Kidney epithelial cell (primary cell): Measurements from ENCODE around the gene THSD4. TPM values are rescaled to one million over a fixed set of nuclear protein-coding genes. Genes with fewer than 3 reads are reported as not detected.

Experiments used
- DNase-seq: peaks from one replicate; pipeline ENCODE4 v3.0.0-alpha.2; 2010; ENCODE audit warnings: low read depth
- H3K27me3 ChIP-seq: 2 replicates; pipeline ENCODE4 v1.6.0; 2011; ENCODE audit warnings: low read length; ENCODE audit not compliant: control insufficient read depth, insufficient read depth
- H3K36me3 ChIP-seq: 2 replicates; pipeline ENCODE4 v1.5.1; 2011; ENCODE audit warnings: low read length; ENCODE audit not compliant: control insufficient read depth, insufficient read depth
- H3K4me3 ChIP-seq: 2 replicates; pipeline ENCODE4 v1.5.1; 2011; ENCODE audit warnings: low read depth, mild to moderate bottlenecking, control low read depth, low read length
- total RNA-seq: library from RNA; depleted of rRNA; stranded (reverse); fragments of >200 nt; gene quantifications from 2 replicates; pipeline ENCODE4 v1.2.3, GENCODE V29; 2015
- TF ChIP-seq, protein P1 (sequence below): IDR thresholded peaks from 2 replicates; pipeline ENCODE4 v1.5.1; 2011; ENCODE audit warnings: mild to moderate bottlenecking, moderate library complexity, low read length, control low read depth, inconsistent platforms; ENCODE audit not compliant: insufficient read depth, poor library complexity, severe bottlenecking

Gene THSD4
- total RNA-seq, 1 donor from 2014 or later, result 17.7 TPM

DNA sequence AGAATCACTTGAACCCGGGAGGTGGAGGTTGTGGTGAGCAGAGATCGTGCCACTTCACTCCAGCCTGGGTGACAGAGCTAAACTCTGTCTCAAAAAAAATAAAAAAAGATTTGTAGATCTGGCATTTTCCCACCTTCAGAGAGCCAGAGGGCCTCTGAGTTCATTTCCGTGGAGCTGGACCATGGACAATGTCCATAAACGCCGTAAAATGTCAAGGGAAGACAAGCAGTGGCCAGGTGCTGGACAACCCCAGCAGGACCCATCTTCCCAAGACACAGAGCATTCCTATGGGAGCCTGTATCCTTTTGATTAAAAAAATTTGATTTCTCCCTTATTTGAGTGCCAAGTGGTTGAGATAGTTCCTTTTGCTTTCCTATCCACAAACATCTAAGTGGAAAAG, 627.7 kb downstream of the THSD4 start:
- DNase-seq, result no peak

DNA sequence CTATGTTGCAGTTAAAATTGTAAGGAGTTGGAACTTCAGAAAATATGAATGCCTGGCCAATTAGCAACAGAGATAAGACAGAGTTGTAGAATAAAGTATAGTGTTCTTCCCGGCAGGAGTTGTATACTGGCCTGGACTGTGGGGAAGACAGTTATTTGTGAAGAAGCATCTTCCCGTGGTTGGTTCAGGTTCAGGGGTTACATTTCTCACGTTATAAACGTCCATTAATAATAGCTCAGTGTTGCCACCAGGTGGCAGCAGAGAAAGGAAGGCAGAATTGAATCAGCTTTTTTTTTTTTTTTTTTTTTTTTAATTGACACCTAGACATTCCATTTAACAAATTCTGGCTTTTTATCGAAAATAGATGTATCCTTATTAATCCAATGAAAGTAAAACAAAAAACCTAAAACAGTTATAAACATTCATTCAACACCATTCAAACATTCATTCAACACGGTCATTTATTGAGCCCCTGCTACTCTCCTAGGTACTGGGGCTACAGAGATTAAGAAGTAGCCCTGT, 628.7 kb downstream of the THSD4 start:
- no peaks in the 10 kb centered on the region for H3K36me3 ChIP-seq
- DNase-seq, result no peak

More for the DNA sequence above, 627.7 kb downstream of the THSD4 start:
- TF ChIP-seq, protein P1, sequence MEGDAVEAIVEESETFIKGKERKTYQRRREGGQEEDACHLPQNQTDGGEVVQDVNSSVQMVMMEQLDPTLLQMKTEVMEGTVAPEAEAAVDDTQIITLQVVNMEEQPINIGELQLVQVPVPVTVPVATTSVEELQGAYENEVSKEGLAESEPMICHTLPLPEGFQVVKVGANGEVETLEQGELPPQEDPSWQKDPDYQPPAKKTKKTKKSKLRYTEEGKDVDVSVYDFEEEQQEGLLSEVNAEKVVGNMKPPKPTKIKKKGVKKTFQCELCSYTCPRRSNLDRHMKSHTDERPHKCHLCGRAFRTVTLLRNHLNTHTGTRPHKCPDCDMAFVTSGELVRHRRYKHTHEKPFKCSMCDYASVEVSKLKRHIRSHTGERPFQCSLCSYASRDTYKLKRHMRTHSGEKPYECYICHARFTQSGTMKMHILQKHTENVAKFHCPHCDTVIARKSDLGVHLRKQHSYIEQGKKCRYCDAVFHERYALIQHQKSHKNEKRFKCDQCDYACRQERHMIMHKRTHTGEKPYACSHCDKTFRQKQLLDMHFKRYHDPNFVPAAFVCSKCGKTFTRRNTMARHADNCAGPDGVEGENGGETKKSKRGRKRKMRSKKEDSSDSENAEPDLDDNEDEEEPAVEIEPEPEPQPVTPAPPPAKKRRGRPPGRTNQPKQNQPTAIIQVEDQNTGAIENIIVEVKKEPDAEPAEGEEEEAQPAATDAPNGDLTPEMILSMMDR, result no peak
- Histone ChIP-seq H3K36me3 (no peaks in the 10 kb centered on the region), H3K4me3 (no peak overlapping the region), H3K27me3 (no peaks in the 10 kb centered on the region)

DNA sequence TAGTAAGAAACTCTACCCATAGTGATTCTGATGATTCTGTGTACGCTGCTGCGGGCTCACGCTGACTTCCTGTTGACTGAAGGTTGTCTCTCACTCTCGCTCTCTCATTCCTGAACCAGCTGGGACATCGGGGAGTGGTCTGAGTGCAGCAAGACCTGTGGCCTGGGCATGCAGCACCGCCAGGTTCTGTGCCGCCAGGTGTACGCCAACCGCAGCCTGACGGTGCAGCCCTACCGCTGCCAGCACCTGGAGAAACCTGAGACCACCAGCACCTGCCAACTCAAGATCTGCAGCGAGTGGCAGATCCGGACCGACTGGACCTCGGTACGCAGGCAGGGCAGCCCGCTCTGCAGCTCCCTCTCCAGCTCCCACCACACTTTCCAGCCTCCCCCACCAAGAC, 631.4 kb downstream of the THSD4 start:
- Histone ChIP-seq H3K36me3 (no peaks in the 10 kb centered on the region), H3K27me3 (no peaks in the 10 kb centered on the region), H3K4me3 (no peak overlapping the region)
- TF ChIP-seq, protein P1, result no peak
- DNase-seq, result no peak

More for the DNA sequence above, 628.7 kb downstream of the THSD4 start:
- no peaks in the 10 kb centered on the region for H3K27me3 ChIP-seq
- H3K4me3 ChIP-seq, result no peak overlapping the region
- TF ChIP-seq, protein P1, result peak; percentile 70

DNA sequence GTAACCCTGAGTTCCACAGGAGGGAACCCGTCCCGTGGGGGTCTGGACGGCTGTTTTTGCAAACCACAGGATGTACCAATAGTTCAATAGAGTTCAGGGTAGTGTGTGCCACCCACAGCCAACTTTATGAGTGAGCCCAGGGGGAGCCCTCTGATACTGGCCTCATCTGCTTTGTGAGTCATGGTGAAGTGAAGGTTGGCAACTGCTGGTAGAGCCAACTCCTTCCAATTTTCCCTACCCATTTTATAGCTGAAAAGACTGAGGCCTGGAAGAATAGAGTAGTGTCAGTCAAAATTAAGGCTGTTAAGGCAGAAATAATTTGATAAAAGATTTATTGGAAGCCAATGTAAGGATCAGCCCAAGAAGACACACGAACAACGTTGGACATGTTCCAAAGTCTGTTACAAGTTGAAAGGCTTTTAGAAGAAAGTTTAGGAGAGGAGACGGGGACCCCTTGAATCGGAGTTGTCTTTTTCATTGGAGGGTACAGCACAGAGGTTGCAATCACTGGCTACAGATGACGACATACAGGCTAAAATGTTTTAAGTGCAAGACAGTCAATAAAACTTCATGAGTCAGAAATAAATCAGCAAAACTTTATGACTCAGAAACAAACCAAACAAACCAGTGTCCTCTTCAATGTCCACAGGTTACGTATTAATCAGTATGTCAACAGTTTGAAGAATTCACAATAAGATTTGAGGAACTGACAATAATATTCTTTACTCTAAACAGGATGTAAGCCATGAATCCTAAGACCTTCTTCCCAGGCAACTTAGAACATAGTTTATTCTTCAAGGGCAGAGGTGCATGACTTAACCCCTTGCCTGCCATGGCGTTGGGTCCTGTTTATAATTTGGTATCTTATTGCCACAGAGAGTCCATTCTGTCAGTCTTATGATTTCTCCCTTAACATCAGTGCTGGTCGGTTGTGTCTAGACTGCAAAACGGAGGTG, 632.1 kb downstream of the THSD4 start:
- H3K27me3 ChIP-seq, result no peaks in the 10 kb centered on the region
- no peaks in the 10 kb centered on the region for H3K36me3 ChIP-seq
- peak; percentile 96 for DNase-seq
- TF ChIP-seq, protein P1, result peak; percentile 2
- H3K4me3 ChIP-seq, result no peak overlapping the region

- Histone ChIP-seq H3K27me3 (no peaks in the 10 kb centered on the region), H3K4me3 (peak overlapping the region; percentile 5), H3K36me3 (no peaks in the 10 kb centered on the region)
- DNase-seq, result peak; percentile 86
- TF ChIP-seq, protein P1, result no peak
These were observed 633.0 kb downstream of the THSD4 start for GRCh38 chr15:71748293-71748718.

DNA sequence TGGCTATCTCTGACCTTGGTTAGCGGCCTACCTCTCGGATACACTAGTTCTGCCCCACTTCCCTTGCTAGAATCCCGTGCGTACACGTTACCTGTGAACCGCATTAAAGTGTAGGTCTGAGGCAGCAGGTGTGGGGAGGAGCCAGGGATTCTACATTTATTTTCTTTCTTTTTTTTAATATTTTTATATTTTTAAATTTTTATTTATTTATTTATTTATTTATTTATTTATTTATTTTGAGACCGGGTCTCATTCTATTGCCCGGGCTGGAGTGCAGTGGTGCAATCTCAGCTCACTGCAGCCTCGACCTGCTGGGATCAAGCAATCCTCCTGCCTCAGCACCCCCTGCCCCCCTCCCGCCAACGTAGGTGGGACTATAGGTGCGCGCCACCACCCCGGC, 634.2 kb downstream of the THSD4 start:
- TF ChIP-seq, protein P1, result no peak
- Histone ChIP-seq H3K27me3 (no peaks in the 10 kb centered on the region), H3K4me3 (no peak overlapping the region), H3K36me3 (no peaks in the 10 kb centered on the region)
- DNase-seq, result no peak
